H9 (cell line): ENCODE data around the gene CDKN2AIPNL. TPM values are rescaled to one million over a fixed set of nuclear protein-coding genes. Genes with fewer than 3 reads are reported as not detected.

Source experiments
- DNase-seq: peaks from one replicate; pipeline ENCODE4 v3.0.0-alpha.2; 2017
- H2AFZ ChIP-seq: one replicate; pipeline ENCODE4 v1.6.1; 2013; ENCODE audit warnings: mild to moderate bottlenecking, low read length, control low read depth, moderate library complexity
- H2AK5ac ChIP-seq: 2 replicates; pipeline ENCODE4 v1.6.1; 2013; ENCODE audit warnings: low read length, control low read depth, mixed read lengths; ENCODE audit not compliant: insufficient read length
- H2BK120ac ChIP-seq: one replicate; pipeline ENCODE4 v1.6.1; 2013; ENCODE audit warnings: low read depth, mild to moderate bottlenecking, low read length, control low read depth, inconsistent platforms; ENCODE audit not compliant: poor library complexity, severe bottlenecking
- H2BK12ac ChIP-seq: 2 replicates; pipeline ENCODE4 v1.6.1; 2013; ENCODE audit warnings: low read length, control low read depth, mixed read lengths, low read depth; ENCODE audit not compliant: insufficient read length
- H2BK15ac ChIP-seq: 2 replicates; pipeline ENCODE4 v1.6.1; 2013; ENCODE audit warnings: low read depth, low read length, control low read depth
- H2BK20ac ChIP-seq: one replicate; pipeline ENCODE4 v1.6.1; 2013; ENCODE audit warnings: low read depth, mild to moderate bottlenecking, low read length, control low read depth, inconsistent platforms; ENCODE audit not compliant: poor library complexity, severe bottlenecking
- H2BK5ac ChIP-seq: 2 replicates; pipeline ENCODE4 v1.6.1; 2013; ENCODE audit warnings: low read length, control low read depth, mixed read lengths; ENCODE audit not compliant: insufficient read length
- H3K14ac ChIP-seq: 2 replicates; pipeline ENCODE4 v1.6.1; 2013; ENCODE audit warnings: low read length, control low read depth; ENCODE audit not compliant: insufficient read depth
- H3K18ac ChIP-seq: 2 replicates; pipeline ENCODE4 v1.6.1; 2013; ENCODE audit warnings: low read depth, mild to moderate bottlenecking, mixed read lengths, low read length, control low read depth; ENCODE audit not compliant: insufficient read length
- H3K23ac ChIP-seq: 2 replicates; pipeline ENCODE4 v1.6.1; 2013; ENCODE audit warnings: low read length, control low read depth, mixed read lengths, low read depth; ENCODE audit not compliant: insufficient read length
- H3K23me2 ChIP-seq: 2 replicates; pipeline ENCODE4 v1.6.1; 2013; ENCODE audit warnings: low read depth, mild to moderate bottlenecking, mixed read lengths, low read length, control low read depth; ENCODE audit not compliant: insufficient read length, poor library complexity, severe bottlenecking
- H3K27ac ChIP-seq: 2 replicates; pipeline ENCODE4 v1.5.1; 2013; ENCODE audit warnings: low read length, control low read depth, mixed read lengths, low read depth; ENCODE audit not compliant: insufficient read length
- H3K27me3 ChIP-seq: 2 replicates; pipeline ENCODE4 v1.6.1; 2013; ENCODE audit warnings: low read length, control low read depth, inconsistent platforms; ENCODE audit not compliant: insufficient read depth
- H3K4ac ChIP-seq: 2 replicates; pipeline ENCODE4 v1.6.1; 2013; ENCODE audit warnings: low read depth, mild to moderate bottlenecking, control low read depth, inconsistent platforms, low read length, moderate library complexity
- H3K4me1 ChIP-seq: 2 replicates; pipeline ENCODE4 v1.6.1; 2013; ENCODE audit warnings: low read length, control low read depth, inconsistent platforms; ENCODE audit not compliant: insufficient read depth
- H3K4me2 ChIP-seq: 2 replicates; pipeline ENCODE4 v1.6.1; 2013; ENCODE audit warnings: low read length, control low read depth, mixed read lengths; ENCODE audit not compliant: insufficient read length, insufficient read depth
- H3K56ac ChIP-seq: 2 replicates; pipeline ENCODE4 v1.6.1; 2013; ENCODE audit warnings: low read depth, mild to moderate bottlenecking, mixed read lengths, low read length, control low read depth; ENCODE audit not compliant: insufficient read length
- H3K79me1 ChIP-seq: 2 replicates; pipeline ENCODE4 v1.6.1; 2013; ENCODE audit warnings: low read depth, mild to moderate bottlenecking, moderate library complexity, low read length, control low read depth, inconsistent platforms; ENCODE audit not compliant: insufficient read depth, poor library complexity, severe bottlenecking
- H3K79me2 ChIP-seq: 2 replicates; pipeline ENCODE4 v1.6.1; 2013; ENCODE audit warnings: low read length, control low read depth, inconsistent platforms; ENCODE audit not compliant: insufficient read depth
- H3K9ac ChIP-seq: 2 replicates; pipeline ENCODE4 v1.6.1; 2013; ENCODE audit warnings: low read length, control low read depth, mixed read lengths; ENCODE audit not compliant: insufficient read length; ENCODE audit errors: extremely low read depth
- H3K9me3 ChIP-seq: one replicate; pipeline ENCODE4 v1.6.1; 2013; ENCODE audit warnings: low read depth, low read length, inconsistent platforms; ENCODE audit not compliant: control insufficient read depth
- H3T11ph ChIP-seq: one replicate; pipeline ENCODE4 v1.6.1; 2013; ENCODE audit warnings: mild to moderate bottlenecking, low read length, control low read depth, inconsistent platforms
- H4K20me1 ChIP-seq: one replicate; pipeline ENCODE4 v1.6.1; 2013; ENCODE audit not compliant: control insufficient read depth, insufficient read length, insufficient read depth
- H4K5ac ChIP-seq: 2 replicates; pipeline ENCODE4 v1.6.1; 2013; ENCODE audit warnings: low read depth, mild to moderate bottlenecking, mixed read lengths, low read length, control low read depth; ENCODE audit not compliant: insufficient read length
- H4K8ac ChIP-seq: replicated peaks from 2 replicates; pipeline ENCODE4 v1.6.1; 2013; ENCODE audit warnings: low read length, control low read depth, mixed read lengths, low read depth; ENCODE audit not compliant: insufficient read length
- H4K91ac ChIP-seq: 2 replicates; pipeline ENCODE4 v1.6.1; 2013; ENCODE audit warnings: low read depth, mild to moderate bottlenecking, moderate library complexity, mixed read lengths, low read length, control low read depth; ENCODE audit not compliant: insufficient read length
- H3K27ac Mint-ChIP-seq, 3 experiments: 2 replicates in 2 of 3; 3 replicates in 1 of 3; pipeline ENCODE4 v1.8.0; 2020 to 2021; ENCODE audit warnings: mixed read lengths in 3 of 3, mild to moderate bottlenecking in 1 of 3, moderate library complexity in 1 of 3
- H3K27me3 Mint-ChIP-seq: 2 replicates; pipeline ENCODE4 v1.8.0; 2021; ENCODE audit warnings: low read depth, mild to moderate bottlenecking, moderate library complexity, mixed read lengths
- H3K36me3 Mint-ChIP-seq, 3 experiments: 2 replicates in 2 of 3; 3 replicates in 1 of 3; pipeline ENCODE4 v1.8.0; 2020 to 2021; ENCODE audit warnings: low read depth in 3 of 3, mixed read lengths in 3 of 3; ENCODE audit not compliant: insufficient read depth in 1 of 3
- H3K4me1 Mint-ChIP-seq, 2 experiments: 2 replicates each; pipeline ENCODE4 v1.8.0; 2020; ENCODE audit warnings: mixed read lengths in 2 of 2
- H3K4me3 Mint-ChIP-seq, 2 experiments: 2 replicates in 1 of 2; 3 replicates in 1 of 2; pipeline ENCODE4 v1.8.0; 2020 to 2021; ENCODE audit warnings: mild to moderate bottlenecking in 2 of 2, mixed read lengths in 2 of 2, moderate library complexity in 1 of 2
- H3K9me3 Mint-ChIP-seq, 2 experiments: 2 replicates in 1 of 2; 3 replicates in 1 of 2; pipeline ENCODE4 v1.8.0; 2020; ENCODE audit warnings: mild to moderate bottlenecking in 2 of 2, mixed read lengths in 2 of 2, moderate library complexity in 1 of 2
- WGBS: extraction: QIAGEN DNeasy Blood & Tissue Kit; methylation state at CpG from one replicate; pipeline ENCODE4 v1.1.7; 2013; ENCODE audit warnings: missing lambda C conversion rate, low lambda C conversion rate, mixed read lengths; ENCODE audit not compliant: insufficient read length; ENCODE audit errors: extremely low coverage; 5-methylcytosine and 5-hydroxymethylcytosine counted together
- total RNA-seq: library from RNA; stranded (reverse); gene quantifications from 2 replicates; pipeline ENCODE4 v1.2.1, GENCODE V29; 2021
- TF ChIP-seq, protein P1 (sequence below): fragments of 200-600 bp; sonication (generic); conservative IDR thresholded peaks from 3 replicates; pipeline ENCODE4 v1.8.0; 2021; ENCODE audit warnings: antibody characterized with exemption, mild to moderate bottlenecking

The CDKN2AIPNL gene
- total RNA-seq, 1 experiment from 2014 or later: 60.0 TPM

- no peak overlapping the region for H4K5ac ChIP-seq
- H3K23me2 ChIP-seq: no peaks in the 10 kb centered on the region
- H2BK15ac ChIP-seq: no peak overlapping the region
- no peaks in the 10 kb centered on the region for H3K27me3 Mint-ChIP-seq
- no peaks in the 10 kb centered on the region; the same call in 1 of the 2 replicates for H3K4me1 ChIP-seq
- H3K36me3 Mint-ChIP-seq: peaks cover 0 to 12% (median 8%) of the 10 kb centered on the region in 3 experiments; a peak in 3 of 7 replicates
- no peak overlapping the region for H3K27ac ChIP-seq
- H3K4ac ChIP-seq: no peak overlapping the region
- no peaks in the 10 kb centered on the region for H3K9me3 Mint-ChIP-seq
- H2BK120ac ChIP-seq: no peak overlapping the region
- no peak overlapping the region for H4K8ac ChIP-seq
- no peaks in the 10 kb centered on the region for H3K9me3 ChIP-seq
- no peak overlapping the region for H3K4me3 Mint-ChIP-seq
- no peaks in the 10 kb centered on the region for H3K79me2 ChIP-seq
- H3K27me3 ChIP-seq: no peaks in the 10 kb centered on the region
- peaks cover 27 to 30% of the 10 kb centered on the region in 2 experiments for H3K4me1 Mint-ChIP-seq
- H3K56ac ChIP-seq: no peak overlapping the region
- H2AFZ ChIP-seq: no peak overlapping the region
- H3K79me1 ChIP-seq: no peaks in the 10 kb centered on the region
- no peak overlapping the region for H3K4me2 ChIP-seq
- H2AK5ac ChIP-seq: no peak overlapping the region
- no peak overlapping the region for H3K23ac ChIP-seq
- H3K9ac ChIP-seq: no peak overlapping the region
- no peak overlapping the region for H3K14ac ChIP-seq
- H2BK20ac ChIP-seq: no peak overlapping the region
- H4K91ac ChIP-seq: no peak overlapping the region
- no peak overlapping the region for H2BK5ac ChIP-seq
- no peak for DNase-seq
- peaks cover 2% of the 10 kb centered on the region for H4K20me1 ChIP-seq
- no peak overlapping the region for H3T11ph ChIP-seq
- peak overlapping the region in 1 of 3 experiments; percentile 68; a peak in 1 of 7 replicates for H3K27ac Mint-ChIP-seq
- no CpG with 5 or more reads among the region's 5 CpGs for WGBS
- no peak overlapping the region for H3K18ac ChIP-seq
- H2BK12ac ChIP-seq: no peak overlapping the region
- TF ChIP-seq, protein P1, sequence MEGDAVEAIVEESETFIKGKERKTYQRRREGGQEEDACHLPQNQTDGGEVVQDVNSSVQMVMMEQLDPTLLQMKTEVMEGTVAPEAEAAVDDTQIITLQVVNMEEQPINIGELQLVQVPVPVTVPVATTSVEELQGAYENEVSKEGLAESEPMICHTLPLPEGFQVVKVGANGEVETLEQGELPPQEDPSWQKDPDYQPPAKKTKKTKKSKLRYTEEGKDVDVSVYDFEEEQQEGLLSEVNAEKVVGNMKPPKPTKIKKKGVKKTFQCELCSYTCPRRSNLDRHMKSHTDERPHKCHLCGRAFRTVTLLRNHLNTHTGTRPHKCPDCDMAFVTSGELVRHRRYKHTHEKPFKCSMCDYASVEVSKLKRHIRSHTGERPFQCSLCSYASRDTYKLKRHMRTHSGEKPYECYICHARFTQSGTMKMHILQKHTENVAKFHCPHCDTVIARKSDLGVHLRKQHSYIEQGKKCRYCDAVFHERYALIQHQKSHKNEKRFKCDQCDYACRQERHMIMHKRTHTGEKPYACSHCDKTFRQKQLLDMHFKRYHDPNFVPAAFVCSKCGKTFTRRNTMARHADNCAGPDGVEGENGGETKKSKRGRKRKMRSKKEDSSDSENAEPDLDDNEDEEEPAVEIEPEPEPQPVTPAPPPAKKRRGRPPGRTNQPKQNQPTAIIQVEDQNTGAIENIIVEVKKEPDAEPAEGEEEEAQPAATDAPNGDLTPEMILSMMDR: no peak
These were observed 33.3 kb upstream of the CDKN2AIPNL start for GRCh38 chr5:134444941-134445471.
